Measurements from ENCODE around the gene DLST. TPM values are rescaled to one million over a fixed set of nuclear protein-coding genes. Genes with fewer than 3 reads are reported as not detected.

DLST gene
- 100 to 1,000 TPM in 1 of 4 donors, 10 to 100 TPM in 3; 68.6 to 114 (median 71.8) TPM for total RNA-seq
- polyA plus RNA-seq, result 100 to 1,000 TPM in 2 of 3 donors, 10 to 100 TPM in 1; 66.1 to 114 (median 105) TPM

DNA sequence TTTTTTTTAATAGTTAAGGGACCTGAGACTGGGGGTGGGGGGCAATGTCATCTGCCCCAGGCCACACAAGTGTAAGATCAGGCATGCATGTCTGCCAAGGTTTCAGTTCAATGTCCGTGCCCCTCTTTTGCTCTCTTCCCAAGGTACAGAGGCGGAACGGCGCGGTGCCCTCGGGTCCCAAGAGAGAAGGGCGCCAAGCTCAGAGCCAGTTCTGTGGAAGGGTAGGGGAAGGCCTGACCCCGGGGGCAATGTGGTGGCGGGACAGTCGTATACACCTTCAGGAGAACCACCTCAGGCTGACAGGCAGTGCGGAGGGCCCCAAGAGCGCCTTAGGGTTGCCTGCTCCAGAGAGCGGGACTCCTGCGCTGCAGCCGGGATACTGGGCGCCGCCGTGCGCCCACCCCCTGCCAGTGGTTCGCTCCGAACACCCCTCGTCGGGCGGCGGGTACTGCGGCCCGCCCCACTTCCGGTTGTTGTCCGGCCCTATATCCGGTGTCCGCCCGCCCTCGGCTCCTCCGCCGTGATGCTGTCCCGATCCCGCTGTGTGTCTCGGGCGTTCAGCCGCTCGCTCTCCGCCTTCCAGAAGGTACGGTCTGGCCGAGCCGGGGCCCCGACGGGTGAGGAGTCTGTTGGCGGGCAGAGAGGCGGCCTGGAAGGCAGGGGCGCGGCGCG lies at the start of gene DLST:
DLST (plus strand) TSS at position 486 of the 672 bp plus-strand sequence; CDS start at position 524, 38 bp downstream.
- peaks cover 0 to 51% (median 46%) of the 10 kb centered on the region in 4 donors for H3K4me1 ChIP-seq
- TF ChIP-seq, protein P1, sequence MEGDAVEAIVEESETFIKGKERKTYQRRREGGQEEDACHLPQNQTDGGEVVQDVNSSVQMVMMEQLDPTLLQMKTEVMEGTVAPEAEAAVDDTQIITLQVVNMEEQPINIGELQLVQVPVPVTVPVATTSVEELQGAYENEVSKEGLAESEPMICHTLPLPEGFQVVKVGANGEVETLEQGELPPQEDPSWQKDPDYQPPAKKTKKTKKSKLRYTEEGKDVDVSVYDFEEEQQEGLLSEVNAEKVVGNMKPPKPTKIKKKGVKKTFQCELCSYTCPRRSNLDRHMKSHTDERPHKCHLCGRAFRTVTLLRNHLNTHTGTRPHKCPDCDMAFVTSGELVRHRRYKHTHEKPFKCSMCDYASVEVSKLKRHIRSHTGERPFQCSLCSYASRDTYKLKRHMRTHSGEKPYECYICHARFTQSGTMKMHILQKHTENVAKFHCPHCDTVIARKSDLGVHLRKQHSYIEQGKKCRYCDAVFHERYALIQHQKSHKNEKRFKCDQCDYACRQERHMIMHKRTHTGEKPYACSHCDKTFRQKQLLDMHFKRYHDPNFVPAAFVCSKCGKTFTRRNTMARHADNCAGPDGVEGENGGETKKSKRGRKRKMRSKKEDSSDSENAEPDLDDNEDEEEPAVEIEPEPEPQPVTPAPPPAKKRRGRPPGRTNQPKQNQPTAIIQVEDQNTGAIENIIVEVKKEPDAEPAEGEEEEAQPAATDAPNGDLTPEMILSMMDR (IDR thresholded peaks at IDR 0.05), result no peak
- TF ChIP-seq EP300 (IDR thresholded peaks at IDR 0.05) (no peak), POLR2AphosphoS5 (IDR thresholded peaks at IDR 0.05) (peak; percentile 86 to 95 (median 90)), POLR2A (IDR thresholded peaks at IDR 0.05) (peak; percentile 64 to 77)
- intact Hi-C loops (cut with DNase I), result no loop called here
- no peaks in the 10 kb centered on the region for H3K27me3 ChIP-seq
- peak; percentile 93 for DNase-seq
- peak within 1 kb of the TSS; percentile 93 to 95 (median 94) for H3K27ac ChIP-seq
- WGBS, 2 donors, result 0% methylated on average over 53 of the region's 53 CpGs
- H3K9me3 ChIP-seq, result no peaks in the 10 kb centered on the region
- H3K4me3 ChIP-seq, result peak within 1 kb of the TSS; percentile 67 to 93 (median 89)
- peaks cover 0 to 11% (median 0%) of the 10 kb centered on the region in 4 donors for H3K36me3 ChIP-seq

DNA sequence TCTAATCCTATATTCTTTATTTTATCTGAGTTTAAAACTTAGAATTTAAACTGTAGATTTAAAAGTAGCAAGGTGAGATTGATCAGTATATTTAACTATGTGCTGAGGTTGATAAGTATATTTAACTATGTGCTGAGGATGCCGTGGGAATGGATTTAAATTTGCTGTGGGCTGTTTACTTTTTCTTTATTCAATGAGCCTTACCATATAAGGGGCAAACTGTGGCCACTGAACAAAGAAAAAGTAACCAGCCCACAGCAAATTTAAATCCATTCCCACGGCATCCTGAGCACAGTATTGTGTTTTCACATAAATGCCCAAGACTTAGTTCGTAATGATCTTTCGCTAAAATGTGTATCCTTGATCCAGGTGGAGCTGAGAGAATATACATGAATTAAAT lies 48.9 kb upstream of the DLST start:
- WGBS, 2 donors, result 92 to 97% methylated on average over 4 of the region's 4 CpGs

DNA sequence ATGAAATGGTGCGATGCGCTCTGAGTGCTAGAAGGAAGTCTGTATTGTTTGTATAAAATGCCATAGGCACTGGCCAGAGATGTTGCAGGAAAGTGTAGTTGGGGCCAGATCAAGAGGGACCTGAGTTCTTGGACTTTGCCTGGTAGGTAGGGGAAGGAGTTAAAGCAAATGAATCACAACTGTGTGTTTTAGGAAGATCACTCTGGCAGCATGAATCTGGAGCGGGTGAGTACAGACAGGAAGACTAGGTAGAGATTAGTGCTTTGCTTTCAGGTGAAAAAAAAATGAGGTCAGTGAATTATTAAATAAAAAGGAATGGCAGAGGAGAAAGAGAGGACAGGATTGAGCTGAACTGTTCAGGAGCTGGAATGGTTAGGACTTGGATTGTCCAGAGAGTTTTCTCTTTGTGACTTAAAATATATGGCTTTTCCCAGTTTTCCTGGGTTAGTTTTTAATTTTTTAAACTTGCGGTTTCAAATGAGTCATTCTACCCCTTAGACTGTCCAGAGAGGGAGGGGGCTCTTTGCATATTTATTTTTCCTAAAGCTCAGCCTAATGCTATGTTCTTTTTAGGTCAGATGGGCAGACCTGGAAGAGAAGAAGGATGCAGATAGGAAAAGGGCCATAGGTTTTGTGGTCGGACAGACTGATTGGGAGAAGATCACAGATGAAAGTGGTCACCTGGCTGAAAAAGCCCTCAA lies 46.9 kb upstream of the DLST start:
- H3K4me1 ChIP-seq, result no peaks in the 10 kb centered on the region
- DNase-seq, result no peak
- H3K27me3 ChIP-seq, result no peaks in the 10 kb centered on the region
- H3K27ac ChIP-seq, result no peak overlapping the region
- no peaks in the 10 kb centered on the region for H3K9me3 ChIP-seq
- no peak overlapping the region for H3K4me3 ChIP-seq
- intact Hi-C loops (cut with DNase I), result no loop called here
- WGBS, 2 donors, result 76 to 90% methylated on average over 5 of the region's 5 CpGs
- peaks cover 0 to 45% (median 7%) of the 10 kb centered on the region in 4 donors for H3K36me3 ChIP-seq
- TF ChIP-seq POLR2AphosphoS5 (IDR thresholded peaks at IDR 0.05) (no peak), POLR2A (IDR thresholded peaks at IDR 0.05) (no peak), EP300 (IDR thresholded peaks at IDR 0.05) (no peak)
- TF ChIP-seq, protein P1 (IDR thresholded peaks at IDR 0.05), result no peak

More for the DNA sequence above, 48.9 kb upstream of the DLST start:
- no peaks in the 10 kb centered on the region for H3K27me3 ChIP-seq
- intact Hi-C loops (cut with DNase I), result no loop called here
- DNase-seq, result no peak
- peaks cover 0 to 59% (median 10%) of the 10 kb centered on the region in 4 donors for H3K36me3 ChIP-seq
- no peak overlapping the region for H3K27ac ChIP-seq
- TF ChIP-seq EP300 (IDR thresholded peaks at IDR 0.05), result no peak
- no peak for TF ChIP-seq POLR2AphosphoS5 (IDR thresholded peaks at IDR 0.05)
- TF ChIP-seq POLR2A (IDR thresholded peaks at IDR 0.05), result no peak
- TF ChIP-seq, protein P1 (IDR thresholded peaks at IDR 0.05), result no peak
- H3K4me3 ChIP-seq, result no peak overlapping the region
- no peaks in the 10 kb centered on the region for H3K9me3 ChIP-seq
- peaks cover 0 to 7% (median 0%) of the 10 kb centered on the region in 4 donors for H3K4me1 ChIP-seq

- TF ChIP-seq POLR2AphosphoS5 (IDR thresholded peaks at IDR 0.05) (no peak), POLR2A (IDR thresholded peaks at IDR 0.05) (no peak), EP300 (IDR thresholded peaks at IDR 0.05) (no peak)
- TF ChIP-seq, protein P1 (IDR thresholded peaks at IDR 0.05), result no peak
- intact Hi-C loops (cut with DNase I), result no loop called here
- no peak for DNase-seq
- Histone ChIP-seq H3K4me3 (no peak overlapping the region), H3K27me3 (no peaks in the 10 kb centered on the region), H3K27ac (no peak overlapping the region), H3K36me3 (peaks cover 0 to 39% (median 6%) of the 10 kb centered on the region in 4 donors), H3K4me1 (no peaks in the 10 kb centered on the region), H3K9me3 (no peaks in the 10 kb centered on the region)
- 66 to 87% methylated on average over 7 of the region's 7 CpGs for WGBS, 2 donors
Observed at GRCh38 chr14:74835645-74836250, 46.0 kb upstream of the DLST start.

Data from sigmoid colon (tissue), 7 donors.